AG10803 (cell line): ENCODE measurements around the gene BBLN.
"Not testable (repeated sequence)": the region's sequence is repeated elsewhere in the genome, so short reads cannot be mapped to it uniquely, and the experiment has no call there.

Experiments
- DNase-seq: peaks from one replicate; pipeline ENCODE4 v3.0.0; 2010; ENCODE audit warnings: low read depth
- H3K4me3 ChIP-seq: 2 replicates; pipeline ENCODE4 v1.5.1; 2011; ENCODE audit warnings: mild to moderate bottlenecking, low read length, control low read depth
- CTCF ChIP-seq: conservative IDR thresholded peaks from 2 replicates; pipeline ENCODE4 v1.5.1; 2011; ENCODE audit warnings: mild to moderate bottlenecking, low read length, control low read depth, inconsistent platforms

BBLN gene

GRCh38 chr9:128125580-128126354 lies 34.3 kb upstream of the BBLN start:
- no peak for DNase-seq
- H3K4me3 ChIP-seq: peak overlapping the region; percentile 17

GRCh38 chr9:128127568-128127989 lies 32.5 kb upstream of the BBLN start, which contains the start of gene PTGES2:
Gene PTGES2 (minus strand): TSS chr9:128127729. CDS start chr9:128127717, 12 bp downstream.
- peak within 1 kb of the TSS; percentile 97 for H3K4me3 ChIP-seq
- TF ChIP-seq CTCF: no peak
- peak; percentile 88 for DNase-seq

More at GRCh38 chr9:128125580-128126354, 34.3 kb upstream of the BBLN start:
- no peak for TF ChIP-seq CTCF

- no peak for TF ChIP-seq CTCF
- peak overlapping the region; percentile 97 for H3K4me3 ChIP-seq
- DNase-seq: peak; percentile 92
These were observed 31.9 kb upstream of the BBLN start for GRCh38 chr9:128127990-128128835.

GRCh38 chr9:128128836-128129590 lies 31.1 kb upstream of the BBLN start:
- no peak for DNase-seq
- peak overlapping the region; percentile 97 for H3K4me3 ChIP-seq
- TF ChIP-seq CTCF: no peak

- not testable (repeated sequence) for H3K4me3 ChIP-seq, DNase-seq
- peak; percentile 14; the same call in 1 of the 2 replicates for TF ChIP-seq CTCF
These were observed 30.0 kb upstream of the BBLN start for GRCh38 chr9:128129976-128130590.

- DNase-seq, H3K4me3 ChIP-seq: not testable (repeated sequence)
These were observed 29.4 kb upstream of the BBLN start for GRCh38 chr9:128130651-128131050.

- DNase-seq, H3K4me3 ChIP-seq: not testable (repeated sequence)
These were observed 28.7 kb upstream of the BBLN start for GRCh38 chr9:128131346-128131745.

- H3K4me3 ChIP-seq: not testable (repeated sequence)
- DNase-seq: peak; percentile 20
These were observed 27.9 kb upstream of the BBLN start for GRCh38 chr9:128132139-128132538.

GRCh38 chr9:128135561-128135960 lies 24.5 kb upstream of the BBLN start:
- H3K4me3 ChIP-seq, DNase-seq: not testable (repeated sequence)
